Hepatocyte (in vitro differentiated cells): ENCODE results near the gene KIAA0825. TPM values are rescaled to one million over a fixed set of nuclear protein-coding genes. Genes with fewer than 3 reads are reported as not detected.

Experiments
- DNase-seq: peaks from one replicate; pipeline ENCODE4 v3.0.0-alpha.2; 2016; ENCODE audit warnings: low spot score
- H2AFZ ChIP-seq: fragments of 200-600 bp; sonication (generic); 2 replicates; pipeline ENCODE4 v1.6.0; 2016; ENCODE audit warnings: antibody characterized with exemption, mild to moderate bottlenecking
- H3K27ac ChIP-seq: fragments of 200-600 bp; sonication (generic); 2 replicates; pipeline ENCODE4 v1.5.1; 2016; ENCODE audit warnings: mild to moderate bottlenecking
- H3K27me3 ChIP-seq: fragments of 200-600 bp; sonication (generic); 2 replicates; pipeline ENCODE4 v1.6.1; 2016
- H3K36me3 ChIP-seq: fragments of 200-600 bp; sonication (generic); replicated peaks from 2 replicates; pipeline ENCODE4 v1.5.1; 2016; ENCODE audit warnings: low read depth; ENCODE audit not compliant: insufficient read depth
- H3K4me1 ChIP-seq: fragments of 200-600 bp; sonication (generic); 2 replicates; pipeline ENCODE4 v1.5.1; 2016; ENCODE audit warnings: mild to moderate bottlenecking, moderate library complexity; ENCODE audit not compliant: insufficient read depth
- H3K4me2 ChIP-seq: fragments of 200-600 bp; sonication (generic); 2 replicates; pipeline ENCODE4 v1.6.0; 2016
- H3K4me3 ChIP-seq: fragments of 200-600 bp; sonication (generic); 2 replicates; pipeline ENCODE4 v1.5.1; 2016; ENCODE audit warnings: mild to moderate bottlenecking
- H3K79me2 ChIP-seq: fragments of 200-600 bp; sonication (generic); 2 replicates; pipeline ENCODE4 v1.6.0; 2017; ENCODE audit warnings: mild to moderate bottlenecking
- H3K9me2 ChIP-seq: fragments of 200-600 bp; sonication (generic); replicated peaks from 2 replicates; pipeline ENCODE4 v1.6.0; 2017; ENCODE audit warnings: mild to moderate bottlenecking; ENCODE audit not compliant: insufficient read depth
- H3K9me3 ChIP-seq: fragments of 200-600 bp; sonication (generic); 2 replicates; pipeline ENCODE4 v1.5.1; 2016; ENCODE audit warnings: low read depth, mild to moderate bottlenecking
- H4K20me1 ChIP-seq: fragments of 200-600 bp; sonication (generic); 2 replicates; pipeline ENCODE4 v1.6.0; 2016; ENCODE audit warnings: mild to moderate bottlenecking; ENCODE audit not compliant: insufficient read depth, poor library complexity, severe bottlenecking
- CTCF ChIP-seq: fragments of 200-600 bp; sonication (generic); IDR thresholded peaks from 2 replicates; pipeline ENCODE4 v1.5.1; 2016; ENCODE audit warnings: antibody characterized with exemption, mild to moderate bottlenecking; ENCODE audit not compliant: poor library complexity
- EZH2 ChIP-seq: fragments of 200-600 bp; sonication (generic); IDR thresholded peaks from 2 replicates; pipeline ENCODE4 v1.6.1; 2016; ENCODE audit warnings: antibody characterized with exemption, mild to moderate bottlenecking, borderline replicate concordance
- EZH2phosphoT487 ChIP-seq: fragments of 200-600 bp; sonication (generic); IDR thresholded peaks from one replicate; pipeline ENCODE4 v1.6.1; 2018; ENCODE audit warnings: antibody characterized with exemption, mild to moderate bottlenecking, low read depth, moderate library complexity; ENCODE audit not compliant: unreplicated experiment, severe bottlenecking
- WGBS: methylation state at CpG from one replicate; pipeline ENCODE4 v1.1.6; 2016; ENCODE audit warnings: low lambda C conversion rate; ENCODE audit errors: missing lambda C conversion rate; 5-methylcytosine and 5-hydroxymethylcytosine counted together
- polyA plus RNA-seq: library from polyadenylated mRNA; unstranded; fragments of >200 nt; fragmentation: Nextera tagmentation; extraction: Ambion mirVana; gene quantifications from 2 replicates; pipeline ENCODE4 v1.2.1, GENCODE V29; 2016
- total RNA-seq: library from RNA; depleted of rRNA; stranded (reverse); fragments of >200 nt; gene quantifications from 2 replicates; pipeline ENCODE4 v1.2.3, GENCODE V29; 2014

KIAA0825 gene
- total and polyA plus RNA-seq, 2 experiments from 2014 or later: 2.1 to 4.5 TPM

GRCh38 chr5:94188725-94189124 is 429.7 kb downstream of the KIAA0825 start:
- Histone ChIP-seq H4K20me1 (no peaks in the 10 kb centered on the region), H3K27me3 (no peaks in the 10 kb centered on the region), H3K4me2 (no peak overlapping the region), H3K36me3 (no peaks in the 10 kb centered on the region), H3K9me2 (no peaks in the 10 kb centered on the region), H2AFZ (no peak overlapping the region), H3K4me1 (no peaks in the 10 kb centered on the region), H3K4me3 (no peak overlapping the region), H3K9me3 (no peaks in the 10 kb centered on the region), H3K27ac (no peak overlapping the region), H3K79me2 (no peaks in the 10 kb centered on the region)
- no peak for TF ChIP-seq CTCF
- no peak for TF ChIP-seq EZH2
- no peak for TF ChIP-seq EZH2phosphoT487
- DNase-seq: no peak
- WGBS: 86% methylated on average over 2 of the region's 2 CpGs

DNA sequence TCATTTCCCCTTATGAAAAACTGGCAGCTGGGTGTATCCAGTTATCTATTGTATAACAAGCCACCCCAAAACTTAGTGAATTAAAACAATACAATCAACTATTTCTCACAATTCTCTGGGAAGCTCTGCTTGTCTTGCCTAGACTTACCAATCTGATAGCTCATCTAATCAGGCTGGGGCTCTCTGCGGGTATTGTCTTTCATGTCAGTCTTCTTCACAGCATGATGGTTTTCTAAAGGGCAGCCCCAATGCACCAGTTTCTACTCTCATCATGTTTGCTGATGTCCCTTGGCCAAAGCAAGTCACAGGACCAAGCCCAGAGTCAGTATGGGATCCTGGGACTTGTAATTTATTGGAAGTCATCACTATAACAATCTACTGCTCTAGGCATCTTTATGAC is 433.5 kb downstream of the KIAA0825 start:
- no peak overlapping the region for H3K4me2 ChIP-seq
- no peaks in the 10 kb centered on the region for H3K36me3 ChIP-seq
- 59% methylated on average over 1 of the region's 1 CpG for WGBS
- H3K9me3 ChIP-seq: no peaks in the 10 kb centered on the region
- TF ChIP-seq EZH2phosphoT487: no peak
- TF ChIP-seq EZH2: no peak
- no peak for TF ChIP-seq CTCF
- no peak overlapping the region for H2AFZ ChIP-seq
- H4K20me1 ChIP-seq: no peaks in the 10 kb centered on the region
- H3K79me2 ChIP-seq: no peaks in the 10 kb centered on the region
- H3K9me2 ChIP-seq: no peaks in the 10 kb centered on the region
- H3K27ac ChIP-seq: no peak overlapping the region
- no peaks in the 10 kb centered on the region for H3K4me1 ChIP-seq
- H3K27me3 ChIP-seq: no peaks in the 10 kb centered on the region
- no peak overlapping the region for H3K4me3 ChIP-seq
- DNase-seq: no peak

- H3K4me1 ChIP-seq: no peaks in the 10 kb centered on the region
- H3K4me2 ChIP-seq: no peak overlapping the region
- peak; percentile 35 for DNase-seq
- H3K36me3 ChIP-seq: no peaks in the 10 kb centered on the region
- TF ChIP-seq EZH2 (no peak), EZH2phosphoT487 (no peak), CTCF (no peak)
- WGBS: 43% methylated on average over 2 of the region's 2 CpGs
- no peak overlapping the region for H3K4me3 ChIP-seq
- H3K9me2 ChIP-seq: no peaks in the 10 kb centered on the region
- no peaks in the 10 kb centered on the region for H3K9me3 ChIP-seq
- H4K20me1 ChIP-seq: no peaks in the 10 kb centered on the region
- H3K27ac ChIP-seq: no peak overlapping the region
- no peaks in the 10 kb centered on the region for H3K27me3 ChIP-seq
- H2AFZ ChIP-seq: no peak overlapping the region
- no peaks in the 10 kb centered on the region for H3K79me2 ChIP-seq
Measured at GRCh38 chr5:94181895-94182294, 436.5 kb downstream of the KIAA0825 start.

- no peak for DNase-seq
Measured at GRCh38 chr5:94180761-94181160, 437.6 kb downstream of the KIAA0825 start.

More at GRCh38 chr5:94180761-94181160, 437.6 kb downstream of the KIAA0825 start:
- H3K27me3 ChIP-seq: no peaks in the 10 kb centered on the region
- no peaks in the 10 kb centered on the region for H4K20me1 ChIP-seq
- H3K4me1 ChIP-seq: no peaks in the 10 kb centered on the region
- no peaks in the 10 kb centered on the region for H3K9me3 ChIP-seq
- no peak overlapping the region for H2AFZ ChIP-seq
- H3K36me3 ChIP-seq: no peaks in the 10 kb centered on the region
- no peak overlapping the region for H3K4me2 ChIP-seq
- H3K9me2 ChIP-seq: no peaks in the 10 kb centered on the region
- TF ChIP-seq EZH2phosphoT487 (no peak), CTCF (no peak), EZH2 (no peak)
- H3K4me3 ChIP-seq: no peak overlapping the region
- no peaks in the 10 kb centered on the region for H3K79me2 ChIP-seq
- no peak overlapping the region for H3K27ac ChIP-seq
